Measurements from ENCODE around the gene CMTM3. TPM values are rescaled to one million over a fixed set of nuclear protein-coding genes. Genes with fewer than 3 reads are reported as not detected.

The CMTM3 gene
- total and polyA plus RNA-seq, 9 of the 15 experiments (the other 6 are each of a cell fraction or from before 2014, with no cell fraction given) = 4.6 to 33.4 (median 17.5) TPM

GRCh38 chr16:66617728-66618127 is 13.2 kb downstream of the CMTM3 start (continued):
- no peak for TF ChIP-seq CTCFL (IDR thresholded peaks at IDR 0.05; ENCODE audit: borderline replicate concordance, insufficient read depth, low read depth, low read length, poor library complexity, severe bottlenecking)
- no peak for TF ChIP-seq MAFK (IDR thresholded peaks at IDR 0.05; ENCODE audit: low read length)
- TF ChIP-seq NEUROD1 (IDR thresholded peaks at IDR 0.05; ENCODE audit: borderline replicate concordance, low read depth, low read length, partially characterized antibody) = no peak
- TF ChIP-seq MECOM (CRISPR knock-in tag; IDR thresholded peaks at IDR 0.05) = no peak
- TF ChIP-seq POLR2H (tag; IDR thresholded peaks at IDR 0.05; ENCODE audit: low read depth) = no peak
- TF ChIP-seq, protein P1, sequence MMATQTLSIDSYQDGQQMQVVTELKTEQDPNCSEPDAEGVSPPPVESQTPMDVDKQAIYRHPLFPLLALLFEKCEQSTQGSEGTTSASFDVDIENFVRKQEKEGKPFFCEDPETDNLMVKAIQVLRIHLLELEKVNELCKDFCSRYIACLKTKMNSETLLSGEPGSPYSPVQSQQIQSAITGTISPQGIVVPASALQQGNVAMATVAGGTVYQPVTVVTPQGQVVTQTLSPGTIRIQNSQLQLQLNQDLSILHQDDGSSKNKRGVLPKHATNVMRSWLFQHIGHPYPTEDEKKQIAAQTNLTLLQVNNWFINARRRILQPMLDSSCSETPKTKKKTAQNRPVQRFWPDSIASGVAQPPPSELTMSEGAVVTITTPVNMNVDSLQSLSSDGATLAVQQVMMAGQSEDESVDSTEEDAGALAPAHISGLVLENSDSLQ (IDR thresholded peaks at IDR 0.05) = peak; percentile 43; the same call in 1 of the 2 replicates
- peak; percentile 97 for TF ChIP-seq TEAD4 (IDR thresholded peaks at IDR 0.05; ENCODE audit: low read length)
- TF ChIP-seq TEAD4 (CRISPR knock-in tag; IDR thresholded peaks at IDR 0.05; ENCODE audit: borderline replicate concordance) = no peak
- TF ChIP-seq ZBTB34 (CRISPR knock-in tag; IDR thresholded peaks at IDR 0.05) = no peak
- TF ChIP-seq, protein P2, sequence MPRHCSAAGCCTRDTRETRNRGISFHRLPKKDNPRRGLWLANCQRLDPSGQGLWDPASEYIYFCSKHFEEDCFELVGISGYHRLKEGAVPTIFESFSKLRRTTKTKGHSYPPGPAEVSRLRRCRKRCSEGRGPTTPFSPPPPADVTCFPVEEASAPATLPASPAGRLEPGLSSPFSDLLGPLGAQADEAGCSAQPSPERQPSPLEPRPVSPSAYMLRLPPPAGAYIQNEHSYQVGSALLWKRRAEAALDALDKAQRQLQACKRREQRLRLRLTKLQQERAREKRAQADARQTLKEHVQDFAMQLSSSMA (CRISPR knock-in tag; IDR thresholded peaks at IDR 0.05) = no peak
- no peak for TF ChIP-seq HEY1 (CRISPR knock-in tag; IDR thresholded peaks at IDR 0.05; ENCODE audit: borderline replicate concordance)
- TF ChIP-seq WHSC1 (IDR thresholded peaks at IDR 0.05; ENCODE audit: low read length) = no peak
- no peak; the same call in 1 of the 2 replicates for TF ChIP-seq KAT7 (CRISPR knock-in tag; IDR thresholded peaks at IDR 0.05; ENCODE audit: borderline replicate concordance)
- no peak for TF ChIP-seq ZNF780A (CRISPR knock-in tag; IDR thresholded peaks at IDR 0.05)
- no peak for TF ChIP-seq ZNF561 (CRISPR knock-in tag; conservative IDR thresholded peaks at IDR 0.05)
- peak; percentile 92 for TF ChIP-seq CTBP1 (IDR thresholded peaks at IDR 0.05; ENCODE audit: borderline replicate concordance)
- TF ChIP-seq TSHZ1 (CRISPR knock-in tag; IDR thresholded peaks at IDR 0.05) = no peak
- TF ChIP-seq, protein P3, sequence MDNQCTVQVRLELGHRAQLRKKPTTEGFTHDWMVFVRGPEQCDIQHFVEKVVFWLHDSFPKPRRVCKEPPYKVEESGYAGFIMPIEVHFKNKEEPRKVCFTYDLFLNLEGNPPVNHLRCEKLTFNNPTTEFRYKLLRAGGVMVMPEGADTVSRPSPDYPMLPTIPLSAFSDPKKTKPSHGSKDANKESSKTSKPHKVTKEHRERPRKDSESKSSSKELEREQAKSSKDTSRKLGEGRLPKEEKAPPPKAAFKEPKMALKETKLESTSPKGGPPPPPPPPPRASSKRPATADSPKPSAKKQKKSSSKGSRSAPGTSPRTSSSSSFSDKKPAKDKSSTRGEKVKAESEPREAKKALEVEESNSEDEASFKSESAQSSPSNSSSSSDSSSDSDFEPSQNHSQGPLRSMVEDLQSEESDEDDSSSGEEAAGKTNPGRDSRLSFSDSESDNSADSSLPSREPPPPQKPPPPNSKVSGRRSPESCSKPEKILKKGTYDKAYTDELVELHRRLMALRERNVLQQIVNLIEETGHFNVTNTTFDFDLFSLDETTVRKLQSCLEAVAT (IDR thresholded peaks at IDR 0.05) = no peak
- TF ChIP-seq POLR3A (IDR thresholded peaks at IDR 0.05; ENCODE audit: borderline replicate concordance, extremely low read depth, insufficient read depth, insufficient read length) = no peak
